IPS DF 6.9 (cell line): Measurements from ENCODE around the gene BCAM.

Experiments used
- DNase-seq: peaks from one replicate; pipeline ENCODE4 v3.0.0-alpha.2; 2013; ENCODE audit warnings: low read depth, low spot score
- H3K27ac ChIP-seq: one replicate; pipeline ENCODE4 v1.5.1; 2013; ENCODE audit warnings: low read length, control low read depth
- H3K27me3 ChIP-seq: 2 replicates; pipeline ENCODE4 v1.6.1; 2013; ENCODE audit warnings: mild to moderate bottlenecking, low read length; ENCODE audit not compliant: control insufficient read depth, insufficient read depth
- H3K36me3 ChIP-seq: 2 replicates; pipeline ENCODE4 v1.6.1; 2013; ENCODE audit warnings: low read length; ENCODE audit not compliant: control insufficient read depth, insufficient read depth
- H3K4me1 ChIP-seq: 2 replicates; pipeline ENCODE4 v1.6.1; 2013; ENCODE audit warnings: low read length; ENCODE audit not compliant: control insufficient read depth, insufficient read depth
- H3K4me3 ChIP-seq: 2 replicates; pipeline ENCODE4 v1.5.1; 2013; ENCODE audit warnings: mild to moderate bottlenecking, low read length
- H3K9me3 ChIP-seq: 2 replicates; pipeline ENCODE4 v1.6.1; 2013; ENCODE audit warnings: low read length, inconsistent platforms; ENCODE audit not compliant: control insufficient read depth, insufficient read depth
- WGBS: extraction: QIAGEN DNeasy Blood & Tissue Kit; methylation state at CpG from one replicate; pipeline ENCODE4 v1.1.7; 2013; ENCODE audit warnings: mixed read lengths, missing lambda C conversion rate; ENCODE audit not compliant: insufficient read length, insufficient coverage; 5-methylcytosine and 5-hydroxymethylcytosine counted together

Gene BCAM

DNA sequence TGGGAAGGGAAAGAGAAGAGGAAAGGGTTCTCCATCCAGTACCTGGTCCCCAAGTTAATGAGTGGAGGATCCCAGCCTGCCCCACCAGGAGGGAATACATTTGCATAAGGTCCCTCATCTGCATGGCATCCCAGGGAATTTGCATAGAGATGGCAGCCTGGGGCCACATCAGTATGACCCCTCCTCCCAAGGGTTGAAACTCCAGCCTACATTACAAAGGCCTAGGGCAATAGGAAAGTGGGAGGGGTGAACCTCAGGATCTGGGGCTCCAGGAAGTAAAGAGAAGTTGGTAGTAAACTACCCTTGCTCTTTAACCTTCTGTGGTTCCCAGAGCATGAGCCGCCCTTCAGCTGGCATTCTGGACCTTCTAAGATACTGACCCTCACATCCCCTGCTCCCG is 30.4 kb downstream of the BCAM start:
- no peak for DNase-seq
- Histone ChIP-seq H3K4me1 (no peaks in the 10 kb centered on the region), H3K36me3 (no peaks in the 10 kb centered on the region), H3K27ac (no peak overlapping the region), H3K27me3 (peaks cover 2% of the 10 kb centered on the region; the same call in 1 of the 2 replicates), H3K9me3 (no peaks in the 10 kb centered on the region), H3K4me3 (no peak overlapping the region)
- WGBS, result no CpG with 5 or more reads among the region's 2 CpGs

DNA sequence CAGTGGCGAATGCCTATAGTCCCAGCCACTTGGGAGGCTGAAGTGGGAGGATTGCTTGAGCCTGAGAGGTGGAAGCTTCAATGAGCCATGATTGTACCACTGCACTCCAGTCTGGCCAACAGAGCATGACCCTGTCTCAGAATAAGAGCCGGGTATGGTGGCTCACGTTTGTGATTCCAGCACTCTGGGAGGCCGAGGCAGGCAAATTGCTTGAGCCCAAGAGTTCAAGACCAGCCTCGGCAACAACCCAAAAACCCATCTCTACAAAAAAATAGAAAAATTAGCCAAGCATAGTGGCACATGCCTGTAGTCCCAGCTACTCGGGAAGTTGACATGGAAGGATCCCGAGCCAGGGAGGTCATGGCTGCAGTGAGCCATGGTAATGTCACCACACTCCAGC is 31.9 kb downstream of the BCAM start:
- no peak overlapping the region for H3K27ac ChIP-seq
- no peak for DNase-seq
- no peaks in the 10 kb centered on the region for H3K4me1 ChIP-seq
- H3K27me3 ChIP-seq, result no peaks in the 10 kb centered on the region
- H3K9me3 ChIP-seq, result no peaks in the 10 kb centered on the region
- WGBS, result no CpG with 5 or more reads among the region's 7 CpGs
- H3K36me3 ChIP-seq, result no peaks in the 10 kb centered on the region
- no peak overlapping the region for H3K4me3 ChIP-seq

DNA sequence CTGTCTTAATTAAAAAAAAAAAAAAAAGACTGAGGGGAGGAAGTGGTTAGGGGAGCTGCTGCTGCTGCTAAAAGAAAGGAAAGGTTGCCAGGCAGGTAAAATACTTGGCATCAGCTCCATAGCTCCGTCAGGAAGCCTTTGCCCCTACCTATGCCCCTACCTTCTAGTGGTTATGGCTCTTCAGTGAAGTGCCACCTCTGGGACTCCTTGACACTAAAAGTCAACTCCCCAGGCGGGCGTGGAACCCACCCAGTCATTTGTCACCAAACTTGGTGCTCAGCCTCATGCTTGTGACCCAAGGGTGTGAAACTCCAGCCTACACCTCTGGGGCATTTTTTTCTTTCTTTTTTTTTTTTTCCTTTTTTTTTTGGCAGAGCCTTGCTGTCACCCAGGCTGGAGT is 32.3 kb downstream of the BCAM start:
- no peak for DNase-seq
- H3K4me3 ChIP-seq, result no peak overlapping the region
- no peaks in the 10 kb centered on the region for H3K36me3 ChIP-seq
- WGBS, result no CpG with 5 or more reads among the region's 3 CpGs
- no peak overlapping the region for H3K27ac ChIP-seq
- H3K9me3 ChIP-seq, result no peaks in the 10 kb centered on the region
- no peaks in the 10 kb centered on the region for H3K27me3 ChIP-seq
- no peaks in the 10 kb centered on the region for H3K4me1 ChIP-seq

DNA sequence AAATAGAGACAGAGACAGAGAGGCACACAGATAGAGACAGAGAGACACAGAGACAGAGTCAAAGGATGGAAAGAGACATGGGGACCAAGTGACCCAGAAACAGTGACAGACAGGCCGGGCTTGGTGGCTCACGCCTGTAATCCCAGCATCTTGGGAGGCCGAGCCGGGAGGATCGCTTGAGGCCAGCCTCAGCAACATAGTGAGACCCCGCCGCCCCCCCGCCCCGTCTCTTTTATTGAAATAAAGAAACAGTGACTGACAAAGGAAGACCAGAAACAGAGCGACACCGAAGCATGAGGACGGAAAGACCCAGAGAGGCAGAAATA is 36.3 kb downstream of the BCAM start:
- no peak overlapping the region for H3K27ac ChIP-seq

DNA sequence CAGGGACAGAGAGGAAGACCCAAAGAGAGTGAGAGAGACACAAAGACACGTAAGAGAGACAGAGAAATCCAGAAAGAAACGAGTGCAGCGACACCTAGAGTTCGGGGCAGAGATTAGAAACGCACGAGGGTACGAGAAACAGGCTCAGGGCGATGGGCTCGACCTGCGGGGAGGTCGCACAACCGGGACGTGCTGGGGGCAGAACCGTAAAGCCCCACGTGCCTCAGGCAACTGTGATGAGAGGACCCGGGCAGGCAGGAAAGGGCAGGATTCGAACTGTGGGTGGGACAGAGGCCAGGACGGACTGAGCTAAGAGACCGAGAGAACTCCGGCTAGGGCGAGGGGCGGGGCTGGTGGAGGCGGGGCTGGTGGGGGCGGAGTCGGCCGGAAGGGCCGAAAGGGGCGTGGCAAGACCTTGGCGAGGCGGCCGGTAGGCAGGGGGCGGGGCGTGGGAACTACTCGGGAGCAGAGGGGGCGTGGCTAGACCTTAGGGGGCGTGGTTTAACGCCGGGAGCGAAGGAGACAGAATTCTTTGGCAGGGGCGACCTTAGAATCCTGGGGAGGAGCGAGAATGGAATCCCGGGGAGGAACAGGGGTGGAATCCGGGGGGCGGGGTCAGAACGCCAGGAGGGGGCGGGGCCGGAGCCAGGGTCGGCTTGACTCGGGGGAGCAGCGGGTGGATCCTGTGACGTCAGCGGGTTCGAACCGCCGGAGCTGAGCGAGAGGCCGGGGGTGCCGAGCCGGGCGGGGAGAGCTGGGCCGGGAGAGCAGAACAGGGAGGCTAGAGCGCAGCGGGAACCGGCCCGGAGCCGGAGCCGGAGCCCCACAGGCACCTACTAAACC is 36.9 kb downstream of the BCAM start, which contains the start of gene NECTIN2:
Gene NECTIN2 (plus strand): TSS at position 686 of the 843 bp plus-strand sequence. CDS start 229 bp downstream, outside the sequence.
- WGBS, result no CpG with 5 or more reads among the region's 67 CpGs
- Histone ChIP-seq H3K9me3 (no peaks in the 10 kb centered on the region), H3K4me3 (peak within 1 kb of the TSS; percentile 98), H3K27me3 (no peaks in the 10 kb centered on the region), H3K27ac (no peak within 1 kb of the TSS), H3K36me3 (no peaks in the 10 kb centered on the region), H3K4me1 (peaks cover 6% of the 10 kb centered on the region)
- peak; percentile 94 for DNase-seq

More for the DNA sequence above, 36.3 kb downstream of the BCAM start:
- H3K36me3 ChIP-seq, result no peaks in the 10 kb centered on the region
- no CpG with 5 or more reads among the region's 12 CpGs for WGBS
- DNase-seq, result no peak
- no peaks in the 10 kb centered on the region for H3K9me3 ChIP-seq
- H3K4me3 ChIP-seq, result no peak overlapping the region; the same call in 1 of the 2 replicates
- peaks cover 3% of the 10 kb centered on the region for H3K4me1 ChIP-seq
- no peaks in the 10 kb centered on the region for H3K27me3 ChIP-seq

DNA sequence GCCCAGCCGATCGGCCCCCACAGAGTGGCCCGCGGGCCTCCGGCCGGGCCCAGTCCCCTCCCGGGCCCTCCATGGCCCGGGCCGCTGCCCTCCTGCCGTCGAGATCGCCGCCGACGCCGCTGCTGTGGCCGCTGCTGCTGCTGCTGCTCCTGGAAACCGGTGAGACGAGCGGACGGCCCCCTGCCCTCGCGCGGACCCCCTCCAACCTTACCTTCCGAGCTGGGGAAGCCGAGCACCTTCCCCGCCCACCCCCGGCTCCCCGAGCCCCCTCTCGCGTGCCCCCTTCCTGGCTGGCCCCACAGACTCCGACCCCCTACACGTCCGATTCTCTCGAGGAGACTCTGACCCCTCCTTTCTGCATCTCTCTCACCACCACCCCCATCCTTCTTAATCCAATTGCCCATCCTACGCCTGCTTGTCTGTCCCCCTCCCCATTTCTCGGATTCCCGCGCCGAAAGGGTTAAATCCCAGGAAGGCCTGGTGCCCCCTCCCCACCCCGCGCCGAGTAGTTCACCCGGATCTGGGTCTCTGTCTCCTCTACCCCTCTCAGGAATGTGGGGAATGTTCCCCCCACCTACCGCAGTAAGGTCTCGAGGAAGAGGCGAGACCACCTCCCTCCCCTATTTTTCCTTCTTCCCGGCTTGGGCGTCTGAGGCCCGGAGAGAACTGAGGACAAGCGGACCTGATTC is 37.7 kb downstream of the BCAM start:
- WGBS, result no CpG with 5 or more reads among the region's 51 CpGs
- Histone ChIP-seq H3K36me3 (0 out of 2 replicates have a peak, but pooled peaks cover 2% of the 10 kb centered on the region), H3K27ac (no peak overlapping the region), H3K4me3 (peak overlapping the region; percentile 98), H3K27me3 (no peaks in the 10 kb centered on the region), H3K9me3 (no peaks in the 10 kb centered on the region), H3K4me1 (peaks cover 6% of the 10 kb centered on the region)
- peak; percentile 85 for DNase-seq

DNA sequence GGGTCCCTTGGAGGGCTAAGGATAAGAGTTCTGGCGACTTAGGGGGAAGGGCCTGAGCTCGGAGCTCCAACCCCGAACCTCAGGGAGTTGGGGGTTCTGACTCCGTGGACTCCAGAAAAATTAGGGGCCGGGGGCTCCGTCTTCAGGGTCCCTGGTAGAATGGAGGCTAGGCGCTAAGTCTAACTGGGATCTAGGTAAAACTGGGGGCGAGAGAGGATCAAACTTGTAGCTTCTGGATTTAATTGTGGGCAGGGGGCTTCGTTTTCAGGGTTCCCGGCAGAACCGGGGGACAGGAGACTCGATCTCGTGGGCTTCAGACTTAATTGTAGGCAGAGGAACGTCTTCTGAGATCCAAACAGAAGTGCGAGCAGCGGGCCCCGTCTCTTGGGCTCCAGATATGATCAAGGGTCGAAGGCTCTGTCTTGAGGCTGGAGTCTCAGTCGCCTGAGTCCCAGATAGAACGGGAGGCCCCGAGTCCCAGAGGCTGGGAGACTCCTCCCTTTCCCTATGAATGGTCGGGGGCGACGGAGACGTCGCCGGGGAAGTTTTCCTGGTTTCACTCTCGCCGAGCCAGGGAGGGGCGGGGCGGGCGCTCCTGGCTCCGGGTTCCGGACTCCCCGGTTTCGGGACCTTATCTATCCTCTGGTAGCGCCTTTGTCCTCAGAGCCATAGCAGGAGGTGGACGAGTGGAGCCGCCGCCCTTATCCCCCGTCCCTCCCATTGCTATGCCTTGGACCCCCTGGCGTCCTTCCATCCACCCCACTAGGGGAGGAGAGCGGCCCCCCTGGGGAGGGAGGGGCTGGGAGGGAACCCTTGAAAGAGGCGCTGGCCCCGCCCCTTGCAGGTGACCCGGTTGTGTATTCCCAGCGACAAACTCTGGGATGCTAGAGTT is 38.5 kb downstream of the BCAM start:
- H3K9me3 ChIP-seq, result no peaks in the 10 kb centered on the region

DNA sequence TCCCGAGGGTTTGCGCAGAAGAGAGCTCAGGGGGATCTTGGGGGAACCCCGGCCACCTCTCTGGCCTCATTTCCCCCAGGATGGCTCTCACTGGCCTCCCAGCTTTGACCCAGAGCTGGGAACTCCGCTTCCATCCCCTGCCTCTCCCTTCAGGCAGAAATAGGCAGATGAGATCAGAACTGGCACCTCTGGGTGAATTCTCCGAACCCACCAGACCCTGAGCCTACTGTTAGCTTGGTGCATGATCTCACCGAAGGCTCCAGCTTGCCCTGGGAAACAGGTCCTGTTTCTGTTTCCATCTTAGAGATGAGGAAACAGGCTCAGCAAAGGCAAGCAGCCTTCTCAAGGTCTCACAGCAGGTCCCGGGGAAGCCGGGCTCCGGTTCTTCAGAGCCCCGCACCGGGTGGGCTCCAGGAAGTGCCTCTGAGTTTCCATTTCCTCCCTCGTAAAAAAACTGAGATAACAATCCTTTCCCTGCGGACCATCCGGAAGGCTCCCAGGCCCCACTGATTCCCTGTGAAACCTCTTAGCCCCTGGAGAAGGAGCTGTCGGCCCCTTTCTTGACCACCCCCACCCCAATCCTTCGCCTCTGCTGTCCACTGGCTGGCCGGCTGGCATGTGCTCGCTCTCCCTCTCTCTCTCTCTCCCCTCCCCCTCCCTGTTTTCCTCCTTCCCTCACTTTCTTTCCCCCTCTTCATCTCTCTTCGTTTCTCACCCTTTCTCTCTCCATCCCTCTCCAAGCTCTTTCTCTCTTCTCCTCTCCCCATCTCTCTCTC is 39.3 kb downstream of the BCAM start:
- WGBS, result no CpG with 5 or more reads among the region's 19 CpGs
- H3K9me3 ChIP-seq, result no peaks in the 10 kb centered on the region
- peaks cover 6% of the 10 kb centered on the region for H3K4me1 ChIP-seq
- no peaks in the 10 kb centered on the region for H3K27me3 ChIP-seq
- H3K36me3 ChIP-seq, result 0 out of 2 replicates have a peak, but pooled peaks cover 4% of the 10 kb centered on the region
- peak overlapping the region; percentile 38 for H3K27ac ChIP-seq
- peak overlapping the region; percentile 98 for H3K4me3 ChIP-seq
- no peak for DNase-seq

More for the DNA sequence above, 38.5 kb downstream of the BCAM start:
- peak overlapping the region; percentile 98 for H3K4me3 ChIP-seq
- WGBS, result no CpG with 5 or more reads among the region's 47 CpGs
- no peak overlapping the region for H3K27ac ChIP-seq
- no peak for DNase-seq
- H3K27me3 ChIP-seq, result no peaks in the 10 kb centered on the region
- 0 out of 2 replicates have a peak, but pooled peaks cover 4% of the 10 kb centered on the region for H3K36me3 ChIP-seq
- peaks cover 6% of the 10 kb centered on the region for H3K4me1 ChIP-seq

DNA sequence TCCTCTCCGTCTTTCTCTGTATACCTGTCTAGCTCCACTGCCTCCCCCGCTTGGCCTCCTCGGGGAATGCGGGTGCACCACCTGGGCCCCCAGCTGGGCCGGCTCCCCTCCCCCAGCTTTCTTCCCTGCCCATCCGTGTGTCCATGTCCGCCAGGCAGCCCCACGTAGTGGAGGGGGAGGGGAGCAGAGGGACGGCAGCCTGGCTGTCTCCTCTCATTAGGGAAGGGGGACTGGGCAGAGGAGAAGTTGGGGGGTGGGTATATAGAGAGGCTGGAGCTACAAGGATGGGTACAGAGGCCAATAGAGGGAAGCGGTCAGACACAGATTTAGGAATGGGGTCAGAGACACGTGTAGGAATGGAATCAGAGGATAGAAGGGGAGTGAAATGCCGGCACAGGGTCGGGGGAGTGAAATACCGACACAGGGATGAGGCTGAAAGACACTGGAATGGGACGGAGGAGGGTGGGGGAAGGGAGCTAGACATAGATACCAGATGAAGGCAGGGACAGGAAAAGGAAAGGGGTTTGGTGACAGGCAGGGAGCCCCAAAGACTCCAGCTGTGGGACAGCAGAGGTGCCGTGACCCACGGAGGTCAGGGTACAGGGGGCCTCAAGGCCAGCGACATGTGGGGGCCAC is 40.0 kb downstream of the BCAM start:
- Histone ChIP-seq H3K27me3 (no peaks in the 10 kb centered on the region), H3K4me1 (peaks cover 6% of the 10 kb centered on the region), H3K9me3 (no peaks in the 10 kb centered on the region), H3K4me3 (peak overlapping the region; percentile 98; the same call in 1 of the 2 replicates), H3K36me3 (0 out of 2 replicates have a peak, but pooled peaks cover 4% of the 10 kb centered on the region), H3K27ac (no peak overlapping the region)
- DNase-seq, result no peak
- no CpG with 5 or more reads among the region's 18 CpGs for WGBS
